Activated CD8-positive, alpha-beta T cell treated with anti-CD3 and anti-CD28 coated beads for 36 hours (primary cell): ENCODE measurements around the gene RGMB. TPM values are rescaled to one million over a fixed set of nuclear protein-coding genes. Genes with fewer than 3 reads are reported as not detected.

Experiments
- ATAC-seq: fragments of 200-7000 bp; cut with Tn5 transposase; one replicate; pipeline ENCODE4 v1.10.0; 2021; ENCODE audit warnings: mild to moderate bottlenecking, moderate library complexity
- CTCF ChIA-PET: fragments of 350-600 bp; sonication (Branson Sonifier 250); formaldehyde crosslinking; loops from one replicate; lab custom pipeline; 2021; ENCODE audit warnings: antibody characterized with exemption; lab: Charles Lee
- POLR2A ChIA-PET: fragments of 350-600 bp; sonication (Branson Sonifier 250); formaldehyde crosslinking; loops from one replicate; lab custom pipeline; 2021; ENCODE audit warnings: antibody characterized with exemption; lab: Charles Lee
- DNase-seq: peaks from one replicate; pipeline ENCODE4 v3.0.0-alpha.2; 2020
- H3K27ac Mint-ChIP-seq: one replicate; pipeline ENCODE4 v1.8.0; 2021; ENCODE audit warnings: mild to moderate bottlenecking, mixed read lengths
- H3K27me3 Mint-ChIP-seq: one replicate; pipeline ENCODE4 v1.8.0; 2021; ENCODE audit warnings: mixed read lengths
- H3K36me3 Mint-ChIP-seq: one replicate; pipeline ENCODE4 v1.8.0; 2021; ENCODE audit warnings: low read depth, mixed read lengths
- H3K4me1 Mint-ChIP-seq: one replicate; pipeline ENCODE4 v1.8.0; 2021; ENCODE audit warnings: low read depth, mixed read lengths
- H3K4me3 Mint-ChIP-seq: one replicate; pipeline ENCODE4 v1.8.0; 2021; ENCODE audit warnings: mild to moderate bottlenecking, moderate library complexity, mixed read lengths
- H3K9me3 Mint-ChIP-seq: one replicate; pipeline ENCODE4 v1.8.0; 2021; ENCODE audit warnings: mixed read lengths
- CTCF ChIP-seq: fragments of 200-600 bp; IDR thresholded peaks from one replicate; pipeline ENCODE4 v1.8.0; 2022; ENCODE audit warnings: antibody characterized with exemption, mild to moderate bottlenecking
- intact Hi-C: fragments of 100-400 bp; cut with micrococcal nuclease; formaldehyde crosslinking; loops from one replicate; pipeline ENCODE4 v1.10.0; 2022
- total RNA-seq, 2 experiments: library from RNA; stranded (reverse); gene quantifications; one replicate each; pipeline ENCODE4 v1.2.3, GENCODE V29; 2021

RGMB gene
- total RNA-seq, 2 experiments from 2014 or later: 1.6 to 1.9 TPM

GRCh38 chr5:98786191-98786853 is 12.9 kb downstream of the RGMB start:
- ChIA-PET CTCF (interaction anchor here (3.5 to 17.9 kb wide), 2 partner anchors 10 to 15 kb away, joined by 25 to 228 read pairs; partner anchors contain the start of gene RGMB), POLR2A (no interaction called here)
- Mint-ChIP-seq H3K36me3 (peaks cover 2% of the 10 kb centered on the region), H3K27me3 (no peaks in the 10 kb centered on the region), H3K9me3 (no peaks in the 10 kb centered on the region), H3K4me1 (peaks cover 4% of the 10 kb centered on the region), H3K4me3 (no peak overlapping the region), H3K27ac (no peak overlapping the region)
- intact Hi-C loops: no loop called here
- TF ChIP-seq CTCF: no peak
- DNase-seq (no peak), ATAC-seq (no peak)

DNA sequence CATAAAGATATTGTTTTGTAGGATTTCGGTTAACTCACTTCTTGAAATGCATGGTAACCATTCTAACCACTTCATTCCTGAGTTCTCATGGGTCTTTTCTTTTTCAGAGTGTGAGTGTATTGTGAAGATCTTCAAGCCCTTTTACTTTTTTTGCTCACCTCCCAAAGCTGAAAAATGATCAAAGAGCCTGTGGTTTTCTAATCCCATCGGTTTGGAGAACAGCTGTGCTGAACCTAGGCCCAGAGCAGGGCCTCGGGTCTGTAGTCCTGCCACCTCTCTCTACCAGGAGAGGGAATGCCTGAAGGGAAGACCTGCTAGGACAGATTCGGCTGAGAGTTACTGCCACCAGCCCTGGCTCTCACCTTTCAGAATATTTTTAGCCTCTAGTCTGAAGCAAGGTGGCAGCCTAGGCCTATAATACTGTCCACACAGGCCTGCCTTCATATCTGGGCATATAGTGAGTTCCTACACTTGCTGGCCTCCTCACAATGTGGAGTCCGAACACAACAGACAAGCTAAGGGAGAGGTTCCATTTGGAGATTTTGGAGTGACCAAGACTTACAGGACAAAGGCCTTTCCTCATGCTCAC is 13.8 kb downstream of the RGMB start:
- no peak for TF ChIP-seq CTCF
- Mint-ChIP-seq H3K27ac (no peak overlapping the region), H3K36me3 (peaks cover 2% of the 10 kb centered on the region), H3K9me3 (no peaks in the 10 kb centered on the region), H3K27me3 (no peaks in the 10 kb centered on the region), H3K4me1 (peaks cover 2% of the 10 kb centered on the region), H3K4me3 (no peak overlapping the region)
- POLR2A ChIA-PET: no interaction called here
- CTCF ChIA-PET: interaction anchor here (3.5 to 17.9 kb wide), 2 partner anchors 9 to 16 kb away, joined by 25 to 228 read pairs; partner anchors contain the start of gene RGMB
- no peak for ATAC-seq
- DNase-seq: no peak
- intact Hi-C loops: no loop called here

- peaks cover 2% of the 10 kb centered on the region for H3K4me1 Mint-ChIP-seq
- no peak overlapping the region for H3K27ac Mint-ChIP-seq
- intact Hi-C loops: no loop called here
- H3K9me3 Mint-ChIP-seq: no peaks in the 10 kb centered on the region
- H3K36me3 Mint-ChIP-seq: peaks cover 2% of the 10 kb centered on the region
- TF ChIP-seq CTCF: no peak
- ChIA-PET POLR2A (no interaction called here), CTCF (interaction anchor here (17.9 kb wide), 1 partner anchor 18 kb away, joined by 228 read pairs; the partner anchor contains the start of gene RGMB)
- no peaks in the 10 kb centered on the region for H3K27me3 Mint-ChIP-seq
- ATAC-seq: no peak
- no peak for DNase-seq
- H3K4me3 Mint-ChIP-seq: no peak overlapping the region
These were observed 15.6 kb downstream of the RGMB start for GRCh38 chr5:98789029-98789428.

- Mint-ChIP-seq H3K9me3 (no peaks in the 10 kb centered on the region), H3K36me3 (peaks cover 2% of the 10 kb centered on the region), H3K4me3 (no peak overlapping the region), H3K27me3 (no peaks in the 10 kb centered on the region), H3K4me1 (peaks cover 2% of the 10 kb centered on the region), H3K27ac (no peak overlapping the region)
- no peak for TF ChIP-seq CTCF
- intact Hi-C loops: no loop called here
- ChIA-PET CTCF (interaction anchor here (17.9 kb wide), 1 partner anchor 20 kb away, joined by 228 read pairs; the partner anchor contains the start of gene RGMB), POLR2A (no interaction called here)
- ATAC-seq: no peak
- no peak for DNase-seq
These were observed 17.6 kb downstream of the RGMB start for GRCh38 chr5:98791001-98791519.
